GM12864 (cell line): ENCODE data around the gene SLC17A2.
"Not testable (repeated sequence)": the region's sequence is repeated elsewhere in the genome, so short reads cannot be mapped to it uniquely, and the experiment has no call there.

Experiments
- DNase-seq: peaks from one replicate; pipeline ENCODE4 v3.0.0-alpha.2; 2011; ENCODE audit warnings: low read depth
- H3K4me3 ChIP-seq: 2 replicates; pipeline ENCODE4 v1.5.1; 2011; ENCODE audit warnings: mild to moderate bottlenecking, low read depth, low read length, control low read depth
- TF ChIP-seq, protein P1 (sequence below): IDR thresholded peaks from 2 replicates; pipeline ENCODE4 v1.5.1; 2011; ENCODE audit warnings: low read depth, mild to moderate bottlenecking, moderate library complexity, low read length, control low read depth, inconsistent platforms; ENCODE audit errors: missing control alignments

The SLC17A2 gene

DNA sequence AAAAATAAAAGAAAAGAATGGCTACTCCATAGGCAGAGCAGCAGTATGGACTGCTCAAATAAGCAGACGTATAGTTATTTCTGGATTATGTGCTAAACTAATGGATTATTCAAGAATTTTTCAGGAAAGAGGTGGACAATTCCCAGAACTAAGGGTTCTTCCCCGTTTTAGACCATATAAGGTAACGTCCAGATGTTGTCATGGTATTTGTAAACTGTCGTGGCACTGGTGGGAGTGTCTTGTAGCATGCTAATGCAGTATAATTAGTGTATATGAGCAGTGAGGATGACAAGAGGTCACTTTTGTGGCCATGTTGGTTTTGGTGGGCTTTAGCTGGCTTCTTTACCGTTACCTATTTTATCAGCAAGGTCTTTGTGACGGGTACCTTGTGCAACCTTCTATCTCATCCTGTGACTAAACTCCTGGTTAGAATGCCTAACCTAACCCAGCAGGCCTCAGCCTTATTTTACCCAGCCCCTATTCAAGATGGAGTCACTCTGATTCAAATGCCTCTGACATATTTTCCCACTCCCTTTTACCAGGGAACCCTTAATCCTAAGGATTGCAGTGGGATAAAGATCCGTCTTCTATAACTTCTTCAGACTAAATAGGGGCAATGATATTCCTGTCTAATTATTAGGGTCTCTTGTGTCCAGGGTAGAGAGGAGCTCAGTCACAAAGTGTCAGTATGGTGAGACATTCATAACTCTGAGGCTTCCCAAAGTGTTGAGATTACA lies 21.0 kb upstream of the SLC17A2 start:
- H3K4me3 ChIP-seq = no peak overlapping the region
- TF ChIP-seq, protein P1, sequence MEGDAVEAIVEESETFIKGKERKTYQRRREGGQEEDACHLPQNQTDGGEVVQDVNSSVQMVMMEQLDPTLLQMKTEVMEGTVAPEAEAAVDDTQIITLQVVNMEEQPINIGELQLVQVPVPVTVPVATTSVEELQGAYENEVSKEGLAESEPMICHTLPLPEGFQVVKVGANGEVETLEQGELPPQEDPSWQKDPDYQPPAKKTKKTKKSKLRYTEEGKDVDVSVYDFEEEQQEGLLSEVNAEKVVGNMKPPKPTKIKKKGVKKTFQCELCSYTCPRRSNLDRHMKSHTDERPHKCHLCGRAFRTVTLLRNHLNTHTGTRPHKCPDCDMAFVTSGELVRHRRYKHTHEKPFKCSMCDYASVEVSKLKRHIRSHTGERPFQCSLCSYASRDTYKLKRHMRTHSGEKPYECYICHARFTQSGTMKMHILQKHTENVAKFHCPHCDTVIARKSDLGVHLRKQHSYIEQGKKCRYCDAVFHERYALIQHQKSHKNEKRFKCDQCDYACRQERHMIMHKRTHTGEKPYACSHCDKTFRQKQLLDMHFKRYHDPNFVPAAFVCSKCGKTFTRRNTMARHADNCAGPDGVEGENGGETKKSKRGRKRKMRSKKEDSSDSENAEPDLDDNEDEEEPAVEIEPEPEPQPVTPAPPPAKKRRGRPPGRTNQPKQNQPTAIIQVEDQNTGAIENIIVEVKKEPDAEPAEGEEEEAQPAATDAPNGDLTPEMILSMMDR = no peak
- no peak for DNase-seq

DNA sequence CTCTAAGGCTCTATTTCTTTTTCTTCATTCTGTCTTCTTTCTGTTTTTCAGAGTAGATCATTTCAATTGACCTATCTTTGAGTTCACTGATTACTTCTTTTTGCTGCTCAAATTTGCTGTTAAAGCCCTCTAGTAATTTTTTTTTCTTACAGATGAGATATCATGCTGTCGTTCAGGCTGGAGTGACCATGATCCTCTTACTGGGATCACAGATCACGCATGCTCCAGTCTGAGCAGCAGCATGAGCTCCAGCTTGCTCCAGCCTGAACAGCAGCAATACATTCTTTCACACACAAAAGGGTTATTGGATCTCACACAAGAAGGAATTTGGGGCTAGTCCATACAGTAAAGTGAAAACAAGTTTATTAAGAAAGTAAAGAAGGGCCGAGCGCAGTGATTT lies 19.8 kb upstream of the SLC17A2 start:
- no peak for DNase-seq
- no peak overlapping the region for H3K4me3 ChIP-seq
- TF ChIP-seq, protein P1 = no peak

DNA sequence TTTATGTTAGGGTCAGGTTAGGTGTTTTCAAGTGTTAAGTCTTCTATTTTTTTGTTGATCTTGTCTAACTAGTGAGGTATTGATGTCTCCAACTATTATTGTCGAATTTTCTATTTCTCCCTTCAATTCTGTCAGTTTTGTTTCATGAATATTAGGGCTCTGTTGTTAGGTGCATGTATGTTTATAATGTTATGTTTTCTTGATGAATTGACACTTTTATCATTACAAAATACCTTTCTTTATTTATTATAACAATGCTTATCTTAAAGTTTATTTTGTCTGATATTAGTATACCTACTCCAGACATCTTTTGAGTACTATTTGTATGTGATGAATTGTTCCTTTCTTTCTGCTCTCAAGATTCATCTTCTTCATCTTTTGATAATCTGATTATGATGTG lies 19.2 kb upstream of the SLC17A2 start:
- TF ChIP-seq, protein P1 = no peak
- no peak overlapping the region for H3K4me3 ChIP-seq
- DNase-seq = no peak

DNA sequence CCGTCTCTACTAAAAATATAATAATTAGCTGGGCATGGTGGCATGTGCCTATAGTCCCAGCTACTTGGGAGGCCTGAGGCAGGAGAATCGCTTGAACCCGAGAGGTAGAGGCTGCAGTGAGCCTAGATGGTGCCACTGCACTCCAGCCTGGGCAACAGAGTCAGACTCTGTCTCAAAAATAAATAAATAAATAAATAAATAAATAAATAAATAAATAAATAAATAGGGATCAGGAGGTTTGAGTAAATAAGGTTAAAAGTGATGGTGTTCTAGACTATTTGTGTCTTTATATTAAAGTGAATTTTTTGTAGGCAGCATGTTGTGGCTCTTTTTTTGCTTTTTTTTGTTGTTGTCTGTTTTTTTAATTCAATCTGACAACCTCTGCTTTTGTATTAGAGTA lies 17.0 kb upstream of the SLC17A2 start:
- not testable (repeated sequence) for H3K4me3 ChIP-seq, DNase-seq

DNA sequence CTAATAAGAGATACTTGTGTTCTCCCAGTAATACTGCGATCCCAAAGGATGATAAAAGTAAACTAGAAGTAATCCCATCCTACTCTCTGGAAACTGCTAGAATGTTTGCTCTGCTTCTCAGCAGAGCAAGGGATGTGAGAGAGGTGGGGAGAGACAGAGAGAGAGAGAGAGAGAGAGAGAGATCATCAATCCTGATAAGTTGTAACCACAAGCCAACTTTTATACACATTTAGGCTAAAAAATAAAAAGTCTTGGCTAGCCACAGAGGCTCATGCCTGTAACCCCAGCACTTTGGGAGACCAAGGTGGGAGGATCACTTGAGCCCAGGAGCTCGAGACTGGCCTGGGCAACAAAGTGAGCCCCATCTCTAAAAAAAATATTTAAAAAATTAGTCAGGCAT lies 16.1 kb upstream of the SLC17A2 start:
- DNase-seq = no peak
- no peak overlapping the region for H3K4me3 ChIP-seq
- TF ChIP-seq, protein P1 = no peak

DNA sequence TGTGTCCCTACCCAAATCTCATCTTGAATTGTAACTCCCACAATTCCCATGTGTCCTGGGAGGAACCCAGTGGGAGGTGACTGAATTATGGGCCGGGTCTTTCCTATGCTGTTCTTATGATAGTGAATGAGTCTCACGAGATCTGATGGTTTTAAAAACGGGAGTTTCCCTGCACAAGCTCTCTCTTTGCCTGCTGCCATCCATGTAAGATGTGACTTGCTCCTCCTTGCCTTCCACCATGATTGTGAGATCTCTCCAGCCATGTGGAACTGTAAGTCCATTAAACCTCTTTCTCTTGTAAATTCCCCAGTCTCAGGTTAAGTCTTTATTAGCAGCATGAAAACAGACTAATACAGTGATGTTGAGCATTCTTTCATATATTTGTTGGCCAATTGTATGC lies 15.2 kb upstream of the SLC17A2 start:
- not testable (repeated sequence) for DNase-seq, H3K4me3 ChIP-seq

DNA sequence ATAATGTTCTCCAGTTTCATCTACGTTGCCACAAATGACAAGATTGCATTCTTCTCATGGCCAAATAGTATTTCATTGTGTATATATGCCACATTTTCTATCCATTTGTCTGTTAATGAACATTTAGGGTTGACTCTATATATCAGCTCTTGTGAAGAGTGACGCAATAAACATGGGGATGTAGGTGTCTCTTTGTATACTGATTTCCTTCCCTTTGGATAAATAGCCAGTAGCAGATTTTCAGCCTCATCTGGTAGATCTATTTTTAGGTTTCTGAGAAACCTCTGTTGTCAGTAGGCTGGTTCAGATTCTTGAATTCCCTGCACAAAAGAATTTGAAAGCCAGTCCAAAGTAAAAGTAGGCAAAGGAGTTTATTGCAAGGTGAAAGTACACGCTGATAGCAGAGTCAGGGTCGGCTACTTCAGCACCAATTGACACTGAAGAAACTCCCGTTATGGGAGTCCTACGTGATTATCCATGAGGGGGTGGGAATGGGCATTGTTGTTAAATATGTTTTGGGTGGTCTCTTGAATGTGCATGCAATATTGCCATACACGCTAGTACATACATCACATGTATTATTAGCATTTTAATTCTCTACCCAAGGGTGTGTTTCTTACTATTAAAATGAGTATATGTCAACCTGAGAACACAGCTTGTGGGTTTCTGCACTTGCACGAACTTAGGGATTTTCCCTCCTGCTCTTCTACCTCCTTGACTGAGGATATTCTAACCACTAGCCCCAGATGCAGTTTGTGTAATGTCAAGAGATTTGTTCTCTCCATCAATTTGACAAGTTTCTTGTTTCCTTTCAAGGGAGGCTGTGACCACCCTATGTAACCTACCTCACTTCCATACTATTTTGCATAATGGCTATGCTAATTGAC lies 14.4 kb upstream of the SLC17A2 start:
- H3K4me3 ChIP-seq = no peak overlapping the region
- TF ChIP-seq, protein P1 = no peak
- peak; percentile 41 for DNase-seq

DNA sequence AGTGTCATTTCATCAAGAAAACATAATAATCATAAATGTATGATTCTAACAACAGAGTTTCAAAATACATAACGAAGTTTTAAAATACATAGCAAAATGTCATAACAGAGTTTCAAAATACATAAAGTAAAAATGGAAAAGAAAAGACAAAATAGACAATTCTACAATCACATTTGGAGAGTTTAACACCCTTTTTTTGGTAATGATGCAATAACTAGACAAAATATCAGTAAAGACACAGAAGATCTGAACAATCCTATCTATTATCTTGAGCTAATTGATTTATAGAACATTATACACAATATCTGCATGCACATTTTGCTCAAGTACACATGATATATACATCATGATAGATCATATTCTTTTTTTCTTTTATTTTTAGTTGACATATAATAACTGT lies 13.4 kb upstream of the SLC17A2 start:
- TF ChIP-seq, protein P1 = no peak
- no peak for DNase-seq
- H3K4me3 ChIP-seq = no peak overlapping the region
